Inflammatory macrophage treated with lipopolysaccharide for 4 hours (primary cell): ENCODE results near the gene NKX6-1.

ENCODE experiments used
- DNase-seq: peaks from one replicate; pipeline ENCODE4 v3.0.0-alpha.2; 2020

Gene NKX6-1

DNA sequence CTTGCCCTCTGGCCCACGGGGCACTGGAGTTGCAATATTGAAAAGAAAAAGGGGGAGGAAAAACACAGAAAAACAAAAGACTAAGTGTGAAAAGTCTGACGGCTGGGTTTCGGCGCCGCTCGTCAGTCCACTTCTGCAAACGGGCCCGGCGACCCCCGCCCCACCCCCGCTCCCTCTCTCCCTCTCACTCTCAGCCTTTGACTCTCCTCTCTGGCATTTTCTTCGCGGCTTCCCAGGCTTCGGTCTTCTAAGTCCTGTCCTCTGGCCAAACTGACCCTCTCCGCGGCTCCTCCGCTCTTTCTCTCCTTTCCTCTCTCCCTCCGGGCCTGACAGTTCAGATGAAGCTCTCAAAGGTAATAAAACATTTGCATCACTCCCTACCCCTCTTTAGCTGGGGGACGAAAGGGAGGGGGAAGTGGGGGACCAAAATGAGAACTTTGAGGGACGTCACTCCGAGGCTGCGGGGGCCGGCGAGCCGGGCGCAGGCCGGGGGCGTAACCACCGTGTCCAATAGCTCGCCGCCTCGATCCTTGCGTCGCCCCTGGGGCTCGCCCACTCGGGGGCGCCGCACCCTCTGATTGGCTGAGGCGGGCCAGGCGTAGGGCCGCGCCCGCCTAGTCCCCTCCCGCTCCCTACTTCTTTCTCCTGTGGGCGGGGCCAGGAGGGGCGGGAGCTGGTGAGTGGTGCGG lies at the start of gene NKX6-1:
NKX6-1 (minus strand) TSS at position 358 of the 689 bp plus-strand sequence. CDS start 1,064 bp downstream, outside the sequence.
- DNase-seq: peak; percentile 62

- DNase-seq: peak; percentile 39
Observed at GRCh38 chr4:84547211-84547610, 48.1 kb upstream of the NKX6-1 start.

- DNase-seq: no peak
Observed at GRCh38 chr4:84545093-84545492, 46.0 kb upstream of the NKX6-1 start.

GRCh38 chr4:84535901-84536300 lies 36.8 kb upstream of the NKX6-1 start:
- no peak for DNase-seq

DNA sequence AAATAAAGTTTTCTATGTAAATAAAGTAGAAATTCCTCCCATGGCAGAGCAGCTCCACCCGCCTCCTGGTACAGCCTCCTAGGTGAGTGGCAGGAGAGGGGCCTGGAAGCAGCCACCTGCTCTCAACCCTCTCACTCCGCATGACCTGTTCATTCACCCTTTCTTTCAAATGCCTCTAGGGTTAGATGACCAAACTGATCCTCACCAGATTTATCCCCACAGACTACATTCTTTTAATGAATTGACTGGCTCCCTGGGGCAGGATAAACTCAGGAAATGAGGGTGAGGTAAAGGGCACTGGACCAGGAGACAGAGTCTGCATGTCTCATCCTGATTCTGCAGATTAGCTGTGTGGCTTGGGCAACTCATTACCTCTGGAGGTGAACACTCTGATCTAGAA lies 32.6 kb upstream of the NKX6-1 start:
- no peak for DNase-seq

DNA sequence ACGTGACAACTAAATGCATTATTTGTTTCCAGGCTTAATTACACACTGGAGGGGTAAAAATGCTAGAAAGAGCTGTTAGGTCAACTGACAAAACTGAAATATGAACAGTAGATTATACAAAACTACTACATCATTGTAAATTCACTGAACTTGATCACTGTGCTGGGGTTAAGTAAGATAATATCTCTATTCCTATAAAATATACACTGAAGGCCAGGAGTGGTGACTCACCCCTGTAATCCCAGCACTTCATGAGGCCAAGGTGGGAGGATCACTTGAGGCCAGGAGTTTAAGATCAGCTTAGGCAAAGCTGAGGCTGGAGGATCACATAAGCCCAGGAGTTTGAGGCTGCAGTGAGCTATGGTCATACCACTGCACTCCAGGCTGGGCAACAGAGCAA lies 31.8 kb upstream of the NKX6-1 start:
- no peak for DNase-seq

- DNase-seq: no peak
Observed at GRCh38 chr4:84530454-84530853, 31.4 kb upstream of the NKX6-1 start.

DNA sequence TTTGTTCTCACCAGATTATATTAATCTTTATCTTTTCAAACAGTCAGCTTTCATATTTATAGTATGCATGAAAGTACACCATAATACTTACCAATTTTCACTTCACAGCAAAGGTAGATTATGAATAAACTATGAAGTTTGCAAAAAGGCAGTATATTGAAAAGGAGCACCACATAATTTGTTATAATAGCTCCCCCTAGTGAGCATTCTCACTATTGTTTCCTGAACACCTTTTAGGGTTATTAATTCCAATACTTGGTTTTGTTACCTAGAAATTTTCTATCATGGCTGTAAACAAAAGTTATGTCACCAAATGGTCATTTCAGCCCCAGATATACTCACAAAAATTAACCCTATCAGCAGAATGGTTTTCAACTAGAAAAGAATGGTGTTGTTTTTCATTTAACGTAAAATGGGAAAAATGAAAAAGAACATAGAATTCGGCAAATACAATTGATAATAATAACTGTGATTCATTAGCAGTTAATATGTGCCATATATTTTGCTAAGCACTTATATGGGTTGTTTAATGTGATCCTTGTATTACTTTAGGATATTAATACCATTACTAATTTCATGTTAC lies 30.2 kb upstream of the NKX6-1 start:
- DNase-seq: peak; percentile 53

- DNase-seq: peak; percentile 48
Observed at GRCh38 chr4:84527391-84527790, 28.3 kb upstream of the NKX6-1 start.

GRCh38 chr4:84515075-84515474 lies 16.0 kb upstream of the NKX6-1 start:
- no peak for DNase-seq

GRCh38 chr4:84512277-84512676 lies 13.2 kb upstream of the NKX6-1 start:
- no peak for DNase-seq

DNA sequence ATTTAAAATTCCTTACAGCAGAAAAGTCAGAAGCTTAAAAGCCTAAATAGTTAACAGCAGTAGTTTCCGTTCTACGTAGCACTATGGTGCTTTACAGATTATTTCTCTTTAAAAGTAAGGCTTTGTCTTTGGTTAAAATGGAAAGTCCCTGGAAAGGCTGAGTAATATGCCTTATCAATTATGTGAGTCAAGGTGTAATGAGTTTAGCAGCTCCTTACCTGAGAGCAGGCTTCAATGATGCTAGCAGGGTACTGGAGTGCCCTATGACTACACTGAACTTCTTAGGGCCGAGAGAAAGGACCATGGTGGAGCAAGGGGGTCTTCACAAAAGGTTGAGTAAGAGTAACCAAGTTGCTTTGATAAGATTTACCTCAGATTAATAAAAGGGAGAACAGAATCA lies 12.6 kb upstream of the NKX6-1 start:
- DNase-seq: no peak

DNA sequence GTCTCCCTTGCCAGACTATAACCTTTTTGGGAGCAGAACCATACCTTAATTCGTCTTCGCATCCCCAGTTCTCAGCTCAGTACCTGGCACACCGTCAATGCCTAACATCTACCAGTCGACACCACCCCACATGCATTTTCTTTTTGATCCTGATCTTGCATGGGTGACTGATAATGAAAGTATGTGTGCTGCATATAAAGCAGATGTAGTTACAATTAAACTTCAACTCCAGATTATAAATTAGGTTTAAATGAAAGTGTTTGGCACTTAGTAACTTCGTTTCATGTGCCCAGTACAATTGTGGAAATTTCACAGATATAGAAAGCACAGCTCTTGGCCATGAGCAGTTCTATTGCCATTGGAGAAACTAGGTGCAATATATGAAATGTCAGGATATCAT lies 8.8 kb upstream of the NKX6-1 start:
- DNase-seq: no peak

- no peak for DNase-seq
Observed at GRCh38 chr4:84504821-84505220, 5.7 kb upstream of the NKX6-1 start.

- DNase-seq: peak; percentile 76
Observed at GRCh38 chr4:84503495-84504437, 4.7 kb upstream of the NKX6-1 start.

DNA sequence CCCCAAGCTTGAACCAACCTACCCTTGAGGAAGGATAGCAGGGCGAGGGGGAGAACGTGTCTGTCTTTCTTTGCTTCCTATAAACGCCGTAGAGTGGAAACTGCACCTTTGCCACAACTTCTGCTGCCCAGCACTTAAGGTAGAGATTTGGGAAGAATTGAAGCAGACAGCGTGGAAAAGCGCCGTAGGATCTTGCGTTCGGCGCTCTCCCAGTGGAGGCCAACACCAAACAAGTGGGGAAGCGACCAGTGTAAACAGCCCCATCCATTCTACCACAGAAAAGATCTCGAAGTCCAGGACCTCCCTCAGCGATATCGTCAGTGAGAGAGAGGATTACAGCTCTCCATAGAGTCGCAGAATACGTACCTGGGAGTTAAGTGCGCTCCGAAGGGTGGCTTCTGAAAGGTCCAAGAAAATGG lies 3.9 kb upstream of the NKX6-1 start:
- no peak for DNase-seq

DNA sequence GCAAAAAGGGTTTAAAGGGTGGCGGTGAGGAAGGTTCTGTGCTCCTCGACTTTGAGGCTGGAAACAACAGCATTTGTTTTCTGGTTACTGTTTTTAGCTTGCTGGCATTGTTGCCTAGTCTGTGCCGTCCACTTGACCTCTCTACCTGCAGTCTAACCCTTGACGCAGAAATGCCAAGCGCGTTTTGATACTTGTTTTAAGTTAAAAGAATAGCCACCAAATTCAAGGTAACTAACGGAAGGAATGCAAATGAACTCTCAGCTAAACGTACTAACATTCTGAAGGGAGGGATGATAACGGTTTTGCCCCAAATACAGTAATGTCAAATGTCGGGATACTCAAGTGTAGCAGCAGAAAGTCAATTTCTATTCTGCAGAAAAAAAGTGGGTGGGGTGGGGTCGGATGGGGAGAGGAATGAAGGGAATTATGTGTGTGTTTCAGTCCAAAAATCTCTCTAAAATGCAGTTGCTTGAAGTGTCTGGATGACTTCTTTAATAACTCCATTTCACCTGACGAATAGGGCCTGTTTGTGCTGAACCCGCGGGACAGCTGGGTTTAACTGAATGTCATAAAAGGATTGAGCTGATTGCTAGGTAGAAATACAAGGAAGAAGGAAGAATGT lies 3.4 kb upstream of the NKX6-1 start:
- DNase-seq: no peak

- DNase-seq: no peak
Observed at GRCh38 chr4:84501721-84502267, 2.7 kb upstream of the NKX6-1 start.

- no peak for DNase-seq
Observed at GRCh38 chr4:84501202-84501503, 2.1 kb upstream of the NKX6-1 start.

DNA sequence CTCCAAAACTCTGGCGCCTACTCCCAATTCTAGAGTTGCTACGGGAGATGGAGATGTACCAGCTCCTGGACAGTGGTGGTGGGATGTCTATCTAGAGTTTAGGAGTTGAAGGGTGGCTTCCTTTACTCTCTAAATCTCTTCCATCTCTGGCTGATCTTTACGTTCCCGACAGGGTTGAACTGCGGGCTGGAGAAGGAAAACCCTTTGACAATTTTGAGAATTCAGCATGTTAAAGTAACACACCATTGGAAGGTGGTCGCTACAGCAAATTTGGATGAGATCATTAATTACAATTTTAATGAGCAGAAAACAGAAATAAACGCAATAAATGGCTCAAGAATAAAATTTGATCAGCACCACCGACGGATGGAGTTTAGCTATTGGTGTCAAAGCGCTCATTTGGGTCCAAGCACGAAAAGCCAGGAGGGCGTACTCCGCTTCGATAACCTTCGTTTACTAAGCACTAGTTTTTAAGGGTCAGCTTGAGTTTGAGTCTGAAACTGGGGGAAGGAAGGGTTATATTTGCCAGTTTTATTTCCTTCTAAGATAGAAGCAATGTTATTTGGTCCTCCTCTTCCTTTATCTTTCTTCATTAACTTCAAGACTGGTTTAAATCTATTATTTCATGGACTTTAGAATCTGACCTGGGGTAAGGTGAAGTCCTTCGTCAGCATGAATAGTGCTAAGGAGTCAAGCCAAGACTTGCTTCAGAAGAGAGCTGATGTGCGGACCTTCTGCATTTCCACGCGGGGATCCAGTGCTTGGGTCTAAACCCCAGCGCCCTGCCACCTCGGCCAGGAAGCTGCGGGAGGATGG lies 1.5 kb upstream of the NKX6-1 start:
- DNase-seq: no peak

- no peak for DNase-seq
Observed at GRCh38 chr4:84499624-84499982, 511 bp upstream of the NKX6-1 start.

DNA sequence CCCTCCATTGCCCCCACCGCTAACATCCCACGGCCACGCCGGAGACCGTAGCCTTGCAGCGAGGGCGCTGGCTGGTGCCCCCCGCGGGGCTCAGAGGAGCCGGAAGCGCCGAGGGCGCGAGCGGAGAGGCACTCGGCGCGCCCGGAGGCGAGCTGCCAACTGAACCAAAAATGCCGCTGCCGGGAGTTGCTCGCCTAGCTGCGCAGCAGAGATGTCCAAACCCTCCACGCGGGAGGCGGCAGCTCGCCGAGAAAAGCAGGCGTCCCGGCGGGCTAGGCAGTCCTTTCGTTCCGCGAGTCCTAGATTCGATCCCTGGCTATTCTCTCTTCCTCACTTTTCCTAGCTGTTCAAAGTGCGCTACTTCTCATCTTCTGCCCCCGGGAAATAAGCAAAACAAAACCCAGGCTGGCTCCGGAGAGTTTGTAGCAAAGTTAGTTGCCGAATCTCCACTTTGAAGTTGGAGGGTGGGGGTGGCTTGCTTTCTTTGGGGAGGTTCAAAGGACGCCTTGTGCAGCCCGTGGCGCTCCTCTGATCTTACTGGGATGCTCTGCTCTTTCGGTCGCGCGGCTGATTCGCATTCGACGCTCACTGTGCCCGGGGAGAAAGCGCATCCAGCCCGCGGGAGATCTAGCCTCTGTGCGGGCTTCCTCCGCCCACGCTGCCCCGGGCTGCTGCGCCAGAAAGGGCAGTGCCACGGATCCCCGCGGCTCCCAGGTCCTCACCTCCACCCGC lies 723 bp downstream of the NKX6-1 start:
- peak; percentile 30 for DNase-seq
